Measurements from ENCODE around the gene TUG1.
A peak's percentile ranks its signal among the peaks of the same experiment; 100 is the strongest.

Gene TUG1

GRCh38 chr22:30947816-30948454, 21.1 kb upstream of the TUG1 start:
- peak; percentile 9 for DNase-seq
- H3K27ac ChIP-seq = no peak overlapping the region

DNA sequence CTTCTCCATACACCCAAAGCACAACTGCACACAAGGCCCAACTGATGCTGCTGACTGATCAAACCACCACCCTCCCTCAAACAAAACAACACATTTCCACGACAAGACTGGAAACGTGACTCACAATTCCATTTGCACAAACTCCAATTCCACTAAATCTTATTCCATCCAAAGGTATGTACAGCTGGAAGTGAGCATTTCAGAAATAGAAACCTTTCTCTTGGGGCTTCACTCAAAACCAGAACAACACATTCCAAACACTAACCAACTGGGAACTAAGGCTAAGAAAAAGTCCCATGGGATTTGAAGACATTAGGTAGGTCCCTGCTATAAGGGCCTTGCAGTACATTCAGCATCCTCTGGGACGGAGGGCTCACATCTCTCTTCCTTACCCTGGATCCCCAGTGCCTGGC, 20.1 kb upstream of the TUG1 start:
- Histone ChIP-seq H3K27me3 (replicated peaks) (no peaks in the 10 kb centered on the region), H3K27ac (no peak overlapping the region), H3K4me3 (ENCODE audit: low read depth, low read length) (no peak overlapping the region), H3K36me3 (replicated peaks) (peaks cover 72% of the 10 kb centered on the region)
- TF ChIP-seq CTCF (IDR thresholded peaks at IDR 0.05; ENCODE audit: low read depth, low read length, missing control alignments) = peak; percentile 21
- in situ Hi-C loops (cut with HindIII; ENCODE audit: low pct_ligation_motif_present, low sequenced_read_pairs) = no loop called here
- DNase-seq = no peak

More at GRCh38 chr22:30947816-30948454, 21.1 kb upstream of the TUG1 start:
- Histone ChIP-seq H3K36me3 (replicated peaks) (peaks cover 72% of the 10 kb centered on the region), H3K27me3 (replicated peaks) (no peaks in the 10 kb centered on the region), H3K4me3 (ENCODE audit: low read depth, low read length) (no peak overlapping the region)
- in situ Hi-C loops (cut with HindIII; ENCODE audit: low pct_ligation_motif_present, low sequenced_read_pairs) = no loop called here
- TF ChIP-seq CTCF (IDR thresholded peaks at IDR 0.05; ENCODE audit: low read depth, low read length, missing control alignments) = peak; percentile 49

- Histone ChIP-seq H3K36me3 (replicated peaks) (peaks cover 63% of the 10 kb centered on the region), H3K27ac (no peak overlapping the region)
- in situ Hi-C loops (cut with HindIII; ENCODE audit: low pct_ligation_motif_present, low sequenced_read_pairs) = no loop called here
Measured at GRCh38 chr22:30949934-30950660, 19.0 kb upstream of the TUG1 start.

DNA sequence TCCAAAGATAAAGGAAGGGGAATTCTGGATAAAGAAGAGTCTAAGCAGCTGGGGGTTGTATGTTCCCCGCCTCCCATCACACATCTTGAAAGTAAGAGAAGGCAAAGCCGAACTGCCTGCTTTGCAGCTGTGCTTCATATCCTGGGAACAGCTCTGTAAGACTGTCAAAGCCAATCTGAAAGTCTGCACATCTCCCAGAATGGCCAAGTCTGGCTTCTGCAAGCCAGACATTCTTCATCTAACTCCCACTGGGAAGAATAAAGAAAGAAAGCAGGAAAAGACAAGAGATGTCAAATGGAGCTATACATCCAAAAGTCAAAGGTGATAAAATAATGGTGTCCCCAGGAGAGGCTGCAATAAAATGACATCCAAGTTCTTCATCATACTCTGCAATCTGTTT, 15.9 kb upstream of the TUG1 start:
- Histone ChIP-seq H3K36me3 (replicated peaks) (peaks cover 39% of the 10 kb centered on the region), H3K27ac (no peak overlapping the region), H3K27me3 (replicated peaks) (no peaks in the 10 kb centered on the region), H3K4me3 (ENCODE audit: low read depth, low read length) (no peak overlapping the region)
- in situ Hi-C loops (cut with HindIII; ENCODE audit: low pct_ligation_motif_present, low sequenced_read_pairs) = no loop called here
- DNase-seq = no peak
- TF ChIP-seq CTCF (IDR thresholded peaks at IDR 0.05; ENCODE audit: low read depth, low read length, missing control alignments) = no peak

More at GRCh38 chr22:30949934-30950660, 19.0 kb upstream of the TUG1 start:
- DNase-seq = no peak
- Histone ChIP-seq H3K4me3 (ENCODE audit: low read depth, low read length) (no peak overlapping the region), H3K27me3 (replicated peaks) (no peaks in the 10 kb centered on the region)
- TF ChIP-seq CTCF (IDR thresholded peaks at IDR 0.05; ENCODE audit: low read depth, low read length, missing control alignments) = peak; percentile 28

DNA sequence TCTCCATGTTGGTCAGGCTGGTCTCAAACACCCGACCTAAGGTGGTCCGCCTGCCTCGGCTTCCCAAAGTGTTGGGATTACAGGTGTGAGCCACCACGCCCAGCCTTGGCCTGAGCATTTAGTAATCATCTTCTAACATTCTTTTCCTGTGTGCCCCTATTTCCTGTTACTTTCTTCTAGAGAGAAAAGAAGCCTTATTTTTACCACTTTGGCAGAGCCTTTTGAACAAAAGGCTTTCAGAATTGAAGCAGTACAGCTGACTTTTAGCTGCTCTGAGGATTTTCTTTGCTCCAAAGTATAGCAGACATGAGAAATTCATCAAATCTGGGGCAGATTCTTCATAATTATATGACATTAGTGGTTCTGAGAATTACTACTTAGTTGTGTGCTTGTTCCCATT, 13.9 kb upstream of the TUG1 start:
- in situ Hi-C loops (cut with HindIII; ENCODE audit: low pct_ligation_motif_present, low sequenced_read_pairs) = no loop called here
- Histone ChIP-seq H3K27ac (no peak overlapping the region), H3K36me3 (replicated peaks) (peaks cover 23% of the 10 kb centered on the region), H3K27me3 (replicated peaks) (no peaks in the 10 kb centered on the region), H3K4me3 (ENCODE audit: low read depth, low read length) (no peak overlapping the region)
- no peak for DNase-seq
- no peak for TF ChIP-seq CTCF (IDR thresholded peaks at IDR 0.05; ENCODE audit: low read depth, low read length, missing control alignments)
